GM04504 (cell line): ENCODE results near the gene ZNF746.
"Not testable (repeated sequence)": the region's sequence is repeated elsewhere in the genome, so short reads cannot be mapped to it uniquely, and the experiment has no call there.

Experiments used
- DNase-seq: peaks from one replicate; pipeline ENCODE4 v3.0.0-alpha.2; 2012; ENCODE audit warnings: low read depth

The ZNF746 gene

DNA sequence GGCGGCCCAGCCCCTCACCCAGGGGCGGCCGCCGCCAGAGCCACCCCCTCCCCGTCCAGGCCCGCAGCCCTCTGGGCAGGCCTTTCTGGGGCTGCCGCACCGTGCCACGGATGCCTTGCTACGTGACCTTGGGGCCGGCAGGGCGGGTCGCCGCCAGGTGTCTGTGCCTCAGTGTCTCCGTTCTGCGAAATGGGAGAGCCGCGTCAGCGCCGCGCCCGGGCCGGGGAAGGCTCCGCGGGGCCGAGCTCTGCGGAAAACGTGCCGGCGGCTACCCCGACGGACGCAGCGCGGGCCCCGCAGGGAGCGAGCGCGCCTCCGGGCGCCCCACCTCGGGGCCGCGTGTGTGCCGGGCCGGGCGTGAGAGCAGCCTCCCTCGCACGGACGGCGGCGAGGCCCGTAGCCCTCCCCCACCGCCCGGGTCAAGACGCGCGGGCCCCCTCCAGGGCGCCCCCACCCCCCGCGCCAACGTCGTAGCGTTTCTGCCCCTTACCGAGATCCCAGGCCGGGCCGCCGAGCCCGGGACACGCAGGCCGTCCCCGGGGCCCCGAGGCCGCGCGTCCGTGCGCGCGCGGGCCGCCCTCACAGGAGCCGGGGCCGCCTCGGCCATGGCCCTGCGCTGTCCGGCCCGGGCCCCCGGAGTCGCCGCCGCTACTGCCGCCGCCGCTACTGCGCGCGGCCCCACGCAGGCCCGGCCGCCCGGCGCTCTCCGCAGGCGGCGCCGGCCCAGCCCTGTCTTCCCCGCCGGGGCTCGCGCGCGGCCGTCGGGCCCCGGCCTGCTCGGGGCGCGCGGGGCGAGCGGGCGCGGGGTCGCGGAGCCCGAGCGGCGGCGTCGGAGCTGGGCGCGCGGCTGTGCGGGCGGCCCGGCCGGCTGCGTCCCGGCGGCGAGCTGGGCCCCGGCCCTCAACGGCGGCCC, 37.8 kb downstream of the ZNF746 start:
- no peak for DNase-seq

DNA sequence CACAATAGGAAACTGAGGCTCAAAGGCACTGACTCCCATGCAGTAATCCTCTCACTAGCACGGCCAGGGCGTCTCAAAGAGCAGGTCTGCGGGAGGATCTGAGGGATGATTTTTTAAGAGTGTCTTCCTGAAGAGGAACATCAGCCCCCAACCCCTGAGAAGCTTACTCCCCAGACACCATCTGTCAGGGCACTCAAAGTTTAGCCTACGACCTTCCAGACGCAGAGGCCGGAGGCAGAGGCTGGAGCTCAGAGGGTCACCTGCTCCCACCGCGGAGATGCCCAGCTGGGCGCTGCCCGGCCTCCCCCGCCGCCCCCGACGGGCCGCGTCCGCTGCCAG, 38.4 kb downstream of the ZNF746 start:
- DNase-seq, result no peak

DNA sequence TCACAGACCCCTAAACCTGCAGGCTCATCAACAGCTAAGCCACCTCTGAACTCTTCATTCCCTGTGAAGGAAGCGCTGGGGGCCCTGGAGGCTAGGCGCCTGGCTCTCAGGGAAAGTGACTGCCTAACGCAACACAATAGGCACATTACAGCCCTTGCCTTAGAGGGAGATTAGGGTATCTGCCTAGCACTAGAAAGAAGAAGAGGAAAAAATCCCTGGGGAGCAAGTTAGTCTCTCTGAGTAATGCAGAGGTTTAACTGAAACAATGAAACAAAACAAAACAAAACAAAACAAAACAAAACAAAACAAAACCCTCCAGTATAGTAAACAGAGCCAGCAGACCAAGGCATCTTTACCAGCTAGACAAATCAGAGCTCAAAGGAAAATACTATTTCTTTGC, 39.4 kb downstream of the ZNF746 start:
- DNase-seq, result no peak

DNA sequence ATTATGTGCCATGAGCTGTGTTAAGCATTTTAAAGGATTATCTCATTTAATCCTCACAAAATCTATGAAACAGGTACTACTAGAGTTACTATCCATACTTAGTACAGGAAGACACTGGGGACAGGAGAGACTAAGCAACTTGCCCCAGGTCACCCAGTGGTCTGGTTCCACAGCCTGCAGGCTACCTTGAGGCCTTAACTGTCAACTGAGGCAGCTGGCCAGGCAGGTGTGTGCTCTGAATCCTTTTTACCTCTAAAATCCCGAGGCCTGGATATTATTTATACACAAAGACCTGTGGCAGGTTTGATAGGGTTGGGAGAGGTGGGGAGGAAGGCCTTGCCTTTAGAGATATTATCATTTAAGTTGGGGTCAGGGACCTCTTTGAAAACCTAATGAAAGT, 39.8 kb downstream of the ZNF746 start:
- DNase-seq, result no peak

DNA sequence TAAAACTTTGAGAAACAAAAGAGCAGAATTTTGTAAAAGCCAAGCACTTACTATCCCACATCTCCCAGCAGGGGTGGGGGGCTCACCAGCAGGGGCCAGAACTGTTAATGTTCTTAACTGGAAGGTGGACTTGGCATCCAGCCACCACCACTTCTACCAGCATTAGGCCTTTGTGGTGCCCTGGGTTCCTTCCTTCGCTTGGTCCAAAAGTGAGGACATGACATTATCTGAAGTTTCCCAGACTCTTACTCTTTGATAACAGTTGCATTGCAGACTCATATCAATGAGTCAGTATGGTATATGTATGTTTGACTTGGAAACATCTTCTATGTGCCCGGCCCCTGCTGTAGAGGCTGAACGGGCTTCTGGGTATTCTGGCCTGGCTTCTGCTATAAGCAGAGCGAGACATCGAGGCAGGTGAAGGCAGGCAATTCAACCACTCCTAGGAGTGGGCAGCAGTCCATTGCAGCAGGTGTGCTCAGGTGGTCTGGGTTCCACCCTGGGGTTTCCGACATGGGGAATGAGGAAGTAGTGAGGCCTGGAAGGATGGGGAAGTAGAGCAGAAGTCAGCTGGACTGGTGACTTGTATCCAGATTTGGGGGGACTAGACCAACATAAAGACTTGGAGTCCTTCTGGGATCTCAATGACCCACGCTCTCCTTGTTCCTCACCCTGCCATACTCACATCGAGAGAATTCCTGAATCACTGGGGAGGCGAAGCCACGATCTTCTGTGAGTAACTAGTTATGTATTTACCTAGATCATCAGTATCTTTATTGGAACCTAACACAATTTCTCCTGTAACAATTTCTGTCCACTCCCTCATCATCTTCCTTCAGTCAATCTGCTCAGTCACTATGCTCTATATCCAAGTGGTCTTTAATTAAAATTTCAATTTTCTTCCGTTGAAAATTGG, 40.8 kb downstream of the ZNF746 start:
- no peak for DNase-seq

DNA sequence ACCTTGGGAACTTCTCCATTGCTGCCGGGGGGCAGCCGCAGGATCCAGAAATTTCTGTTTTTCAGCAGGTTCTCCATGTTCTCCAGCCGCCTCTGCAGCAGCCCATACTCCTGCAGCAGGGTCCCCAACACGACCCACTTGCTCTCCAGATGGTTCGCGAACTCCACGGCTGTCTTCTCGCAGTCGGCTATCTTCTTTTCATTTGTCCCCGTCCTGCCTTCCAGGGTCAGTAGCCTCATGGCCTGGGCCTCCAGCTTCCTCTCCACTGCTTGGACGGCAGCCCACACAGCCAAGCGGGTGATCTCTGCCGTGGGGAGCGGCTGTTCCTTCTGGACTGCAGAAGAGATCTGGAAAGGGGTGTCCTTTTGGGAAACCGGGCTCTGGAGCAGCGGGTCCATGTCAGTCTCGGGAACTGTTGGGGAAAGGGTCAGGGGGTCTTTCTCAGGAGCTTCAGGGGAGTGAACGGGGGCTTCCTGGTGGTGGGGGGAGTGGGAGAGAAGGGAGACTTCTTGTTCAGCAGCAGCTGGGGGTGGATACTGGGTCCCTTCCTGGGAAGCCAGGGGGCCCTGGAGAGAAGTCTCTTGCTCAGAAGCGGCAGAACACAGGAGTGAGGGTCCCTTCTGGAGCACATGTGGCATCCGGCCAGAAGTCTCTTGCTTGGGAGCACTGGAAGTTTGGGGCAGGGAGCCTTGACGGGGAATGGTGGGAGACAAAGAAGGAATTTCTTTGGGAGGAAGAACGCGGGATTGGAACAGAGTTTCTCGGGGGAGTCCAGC, 42.2 kb downstream of the ZNF746 start:
- no peak for DNase-seq

DNA sequence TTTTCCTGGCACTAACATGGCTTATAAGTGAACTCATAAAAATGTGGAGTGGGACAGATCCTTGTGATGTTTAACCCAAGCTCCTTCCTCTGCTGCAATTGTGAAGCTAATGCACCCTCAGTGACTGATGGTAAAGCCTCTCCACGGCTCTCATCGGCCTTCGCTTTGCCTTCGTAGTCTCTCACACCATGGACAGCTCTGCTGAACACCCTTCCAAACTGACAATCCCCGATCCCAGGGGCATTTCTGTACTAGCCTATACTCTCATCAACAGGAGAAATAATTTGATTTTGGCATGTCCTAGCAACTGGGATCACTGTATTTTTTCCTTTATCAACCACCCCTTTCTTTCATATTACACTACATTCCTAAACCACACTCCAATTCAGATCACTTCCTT, 42.9 kb downstream of the ZNF746 start:
- DNase-seq, result no peak

DNA sequence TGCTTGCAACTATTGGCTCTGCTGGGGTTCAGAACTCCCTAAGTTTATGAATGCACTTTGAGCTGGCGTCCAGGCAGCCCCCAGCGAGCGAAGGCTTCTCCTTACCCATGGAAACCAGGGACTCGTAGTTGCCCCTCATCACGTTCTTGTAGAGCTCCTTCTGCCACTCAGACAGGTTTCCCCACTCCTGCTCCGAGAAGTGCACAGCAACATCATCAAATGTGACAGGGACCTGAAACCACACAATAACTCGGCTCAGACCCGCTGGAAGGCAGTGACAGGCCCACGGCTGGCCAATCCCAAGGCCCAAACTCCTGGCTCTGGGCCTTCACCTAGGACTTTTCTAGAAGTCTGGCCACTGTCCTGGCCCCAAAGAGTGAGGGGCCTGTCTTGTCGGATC, 43.6 kb downstream of the ZNF746 start:
- DNase-seq, result no peak

DNA sequence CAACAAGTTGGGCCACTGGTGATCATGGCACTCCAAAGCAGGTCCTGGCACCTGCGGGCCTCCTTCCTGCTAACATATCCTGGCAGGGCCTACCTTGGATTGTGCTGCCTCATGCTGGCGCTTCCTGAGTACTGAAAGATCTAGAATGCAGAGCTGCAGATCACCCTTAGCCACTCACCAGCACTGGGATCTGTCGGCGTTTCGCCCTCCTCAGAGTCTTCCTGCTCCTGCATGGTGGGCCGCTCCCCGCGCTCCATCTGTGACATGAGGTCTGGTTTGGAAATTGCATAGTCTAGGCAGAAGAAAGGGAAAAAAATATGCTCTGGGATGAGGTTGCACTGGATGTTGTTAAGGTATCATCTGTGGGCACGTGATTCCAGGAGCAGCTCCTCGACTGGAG, 46.8 kb downstream of the ZNF746 start:
- no peak for DNase-seq

DNA sequence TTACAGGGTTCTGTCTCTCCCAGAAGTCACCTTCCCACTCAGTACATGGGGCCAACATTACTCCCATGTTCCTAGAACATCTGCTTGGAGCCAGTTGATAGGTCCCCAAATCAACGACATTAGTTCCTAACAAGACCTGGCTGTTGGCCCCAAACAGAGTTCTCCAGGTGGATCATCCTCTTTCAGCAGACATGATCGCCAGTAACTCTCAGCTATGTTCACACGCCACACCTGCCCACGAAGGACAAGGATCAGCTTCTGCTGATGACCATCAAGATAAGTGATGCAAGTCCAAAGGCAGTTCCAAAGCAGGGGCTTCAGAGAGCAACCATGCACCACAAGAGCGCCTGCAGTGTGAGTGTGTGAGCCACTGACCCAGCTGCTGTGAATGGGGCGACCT, 47.7 kb downstream of the ZNF746 start:
- no peak for DNase-seq

DNA sequence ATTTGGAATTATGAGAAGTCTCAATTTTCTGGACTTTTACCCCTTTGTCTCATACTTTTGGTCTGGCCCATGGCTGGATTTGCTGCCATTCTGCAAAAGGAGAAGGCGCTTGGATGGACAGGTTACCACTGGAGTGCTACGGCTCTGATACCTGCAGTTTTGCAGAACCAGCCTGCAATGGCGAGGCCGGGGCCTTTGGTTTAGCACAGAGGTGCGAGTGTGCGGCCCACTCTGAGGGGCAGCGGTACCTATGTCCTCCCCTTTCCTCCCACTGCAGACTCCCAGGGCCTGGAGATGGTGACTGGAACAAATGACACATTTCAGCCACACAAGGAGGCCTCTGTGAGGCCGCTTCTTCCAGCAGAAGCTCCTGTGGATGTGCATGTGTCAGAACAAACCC, 48.6 kb downstream of the ZNF746 start:
- DNase-seq, result no peak

DNA sequence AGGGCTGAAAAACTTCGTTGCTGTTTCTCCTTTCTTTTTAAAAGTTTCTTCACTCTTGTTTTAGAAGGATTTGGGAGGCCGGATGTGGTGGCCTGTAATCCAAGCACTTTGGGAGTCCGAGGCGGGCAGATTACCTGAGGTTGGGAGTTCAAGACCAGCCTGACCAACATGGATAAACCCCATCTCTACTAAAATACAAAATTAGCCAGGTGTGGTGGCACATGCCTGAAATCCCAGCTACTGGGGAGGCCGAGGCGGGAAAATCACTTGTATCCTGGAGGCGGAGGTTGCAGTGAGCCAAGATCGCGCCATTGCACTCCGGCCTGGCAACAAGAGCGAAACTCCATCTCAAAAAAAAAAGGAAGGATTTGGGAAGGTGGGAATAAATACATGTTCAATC, 51.6 kb downstream of the ZNF746 start:
- not testable (repeated sequence) for DNase-seq

DNA sequence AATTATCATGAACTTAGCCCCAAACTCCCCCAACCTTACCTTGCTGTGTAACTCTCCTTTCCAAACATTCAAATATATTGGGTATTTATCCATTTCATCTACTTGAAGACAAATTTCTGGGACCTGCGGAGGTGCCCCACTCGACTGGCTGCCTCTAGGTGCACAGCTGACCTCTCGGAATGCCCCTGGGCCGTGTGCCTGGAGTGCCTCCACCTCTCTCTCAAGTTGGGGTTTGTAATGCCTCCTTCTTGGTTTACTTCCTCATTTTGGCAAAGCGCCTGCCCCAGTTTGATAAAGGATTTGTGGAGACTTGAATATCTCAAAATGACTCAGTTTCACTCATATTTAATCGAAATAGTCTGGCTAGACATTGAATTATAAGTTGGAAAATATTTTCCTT, 53.3 kb downstream of the ZNF746 start:
- no peak for DNase-seq

DNA sequence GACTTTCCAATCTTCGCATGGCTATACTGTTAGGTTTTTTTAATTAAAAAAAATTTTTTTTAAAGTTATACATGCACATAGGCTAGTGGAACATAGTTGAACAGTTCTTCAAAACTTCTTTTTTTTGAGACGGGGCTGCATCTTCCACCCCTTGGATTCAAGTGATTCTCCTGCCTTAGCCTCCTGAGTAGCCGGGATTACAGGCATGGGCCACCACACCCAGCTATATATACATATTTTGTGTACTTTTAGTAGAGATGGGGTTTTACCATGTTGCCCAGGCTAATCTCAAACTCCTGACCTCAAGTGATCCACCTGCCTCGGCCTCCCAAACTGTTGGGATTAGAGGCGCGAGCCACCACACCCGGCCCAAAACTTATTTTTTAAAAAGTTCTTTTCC, 54.1 kb downstream of the ZNF746 start:
- no peak for DNase-seq

DNA sequence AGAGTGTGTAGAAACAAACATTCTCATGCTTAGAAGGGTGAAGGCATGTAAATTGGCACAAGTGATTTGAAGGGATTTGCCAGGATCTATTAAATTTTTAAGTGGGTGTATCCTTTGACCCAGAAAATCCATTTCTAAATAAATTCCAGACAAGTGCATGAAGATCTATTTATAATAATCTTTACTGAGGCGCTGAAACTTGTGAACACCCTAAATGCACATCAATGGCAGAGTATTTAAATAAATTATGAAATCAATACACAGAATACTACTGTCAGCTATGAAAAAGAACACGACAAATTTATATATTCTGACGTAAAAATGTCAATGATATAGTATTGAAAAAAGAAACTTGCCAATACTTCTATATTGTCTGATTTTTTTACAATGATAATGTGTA, 54.7 kb downstream of the ZNF746 start:
- no peak for DNase-seq

DNA sequence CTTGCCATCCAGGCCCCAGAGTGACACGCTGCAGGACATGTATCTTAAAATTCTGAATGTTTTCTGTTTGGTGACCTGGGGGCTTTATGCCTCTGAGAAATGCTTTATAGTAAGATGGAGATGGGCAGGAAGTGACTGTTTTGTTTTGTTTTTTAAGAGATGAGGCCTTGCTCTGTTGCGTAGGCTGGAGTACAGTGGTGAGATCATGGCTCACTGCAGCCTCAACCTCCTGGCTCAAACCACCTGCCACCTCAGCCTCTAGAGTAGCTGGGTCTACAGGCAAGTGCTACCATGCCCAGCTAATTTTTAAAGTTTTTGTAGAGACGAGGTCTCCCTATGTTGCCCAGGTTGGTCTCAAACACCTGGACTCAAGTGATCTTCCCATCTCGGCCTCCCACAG, 57.4 kb downstream of the ZNF746 start:
- no peak for DNase-seq

DNA sequence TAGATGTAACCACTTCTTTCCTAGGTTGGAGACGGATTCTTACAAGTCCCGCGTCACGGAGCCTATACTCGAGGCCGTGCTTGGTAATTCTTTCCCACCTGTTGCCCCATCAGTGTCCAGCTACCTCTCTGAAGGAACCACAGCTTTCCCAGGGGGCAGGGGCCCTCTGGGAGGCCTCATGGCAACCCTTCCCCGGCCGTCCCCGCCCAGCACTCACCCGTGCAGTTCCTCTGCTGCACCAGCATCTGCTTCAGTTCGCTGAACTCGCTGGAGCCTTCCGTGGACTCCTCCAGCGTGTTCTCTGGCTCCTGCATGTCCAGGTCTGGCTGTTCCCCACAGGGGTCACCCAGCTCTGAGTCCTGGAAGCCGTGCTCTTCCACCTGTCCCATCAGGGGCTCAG, 61.3 kb downstream of the ZNF746 start:
- DNase-seq, result no peak

DNA sequence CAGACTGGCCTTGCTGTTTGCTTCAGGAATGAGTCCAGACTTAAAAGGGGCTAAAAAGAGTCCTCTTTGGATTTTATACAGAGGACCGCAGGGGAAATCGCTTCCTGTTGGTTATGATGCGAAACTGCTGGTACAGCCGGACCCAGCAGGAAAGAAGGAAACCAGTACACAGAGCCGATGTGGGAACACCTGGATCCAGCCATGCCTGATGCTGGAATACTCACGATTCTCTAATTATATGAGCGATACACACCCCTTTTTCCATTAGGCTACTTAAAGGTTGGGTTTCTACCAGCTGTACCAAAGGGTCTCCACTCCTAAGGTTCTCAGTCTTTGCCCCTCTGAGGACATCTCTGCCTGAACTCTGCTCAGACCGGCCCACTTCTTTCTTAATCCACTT, 64.5 kb downstream of the ZNF746 start:
- no peak for DNase-seq

DNA sequence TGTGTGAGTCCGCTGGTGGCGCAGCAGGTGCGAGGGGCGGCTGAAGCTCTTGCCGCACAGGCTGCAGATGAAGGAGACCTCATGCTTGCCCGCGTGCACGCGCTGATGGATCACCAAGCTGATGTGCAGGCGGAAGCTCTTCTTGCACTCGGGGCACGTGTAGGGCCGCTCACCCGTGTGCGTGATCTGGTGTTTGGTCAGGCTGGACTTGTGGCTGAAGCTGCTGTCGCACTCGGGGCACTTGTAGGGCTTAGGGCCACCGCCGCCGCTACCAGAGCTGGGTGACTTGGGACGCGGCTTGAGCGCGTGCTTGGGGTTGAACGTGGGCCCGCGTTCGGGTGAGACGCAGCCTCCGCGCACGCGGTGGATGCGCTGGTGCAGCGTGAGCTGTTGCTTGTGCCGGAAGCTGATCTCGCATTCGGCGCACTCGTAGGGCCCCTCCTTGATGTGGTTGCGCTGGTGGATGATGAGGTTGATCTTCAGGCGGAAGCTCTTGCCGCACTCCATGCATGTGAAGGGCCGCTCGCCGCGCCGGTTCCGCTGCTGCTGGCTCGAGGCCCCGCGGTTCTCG, 65.4 kb downstream of the ZNF746 start:
- DNase-seq, result no peak

DNA sequence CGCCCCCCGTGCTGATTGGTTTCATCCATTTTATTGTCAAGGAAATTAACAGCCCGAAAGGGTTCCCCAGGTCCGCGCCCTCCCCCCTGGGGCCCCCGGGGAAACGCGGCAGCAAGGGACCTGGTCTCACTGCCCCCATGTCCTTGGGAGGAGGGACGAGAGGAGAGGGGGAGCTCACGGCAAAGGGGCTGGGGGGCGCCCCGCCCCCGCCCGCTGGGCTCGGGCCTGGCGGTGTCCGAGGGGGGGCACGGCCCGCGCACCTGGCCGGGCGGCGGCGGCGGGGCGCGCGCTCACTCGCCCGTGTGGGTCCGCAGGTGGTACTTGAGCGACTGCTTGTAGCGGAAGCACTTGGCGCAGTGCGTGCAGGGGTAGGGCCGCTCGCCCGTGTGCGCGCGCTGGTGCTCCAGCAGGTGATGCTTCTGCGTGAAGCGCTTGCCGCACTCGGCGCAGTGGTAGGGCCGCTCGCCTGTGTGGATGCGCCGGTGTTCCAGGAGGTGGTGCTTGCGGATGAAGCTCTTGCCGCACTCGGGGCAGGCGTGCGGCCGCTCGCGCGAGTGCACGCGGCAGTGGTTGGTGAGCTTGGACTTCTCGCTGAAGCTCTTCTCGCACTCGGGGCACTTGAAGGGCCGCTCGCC, 66.0 kb downstream of the ZNF746 start:
- no peak for DNase-seq

DNA sequence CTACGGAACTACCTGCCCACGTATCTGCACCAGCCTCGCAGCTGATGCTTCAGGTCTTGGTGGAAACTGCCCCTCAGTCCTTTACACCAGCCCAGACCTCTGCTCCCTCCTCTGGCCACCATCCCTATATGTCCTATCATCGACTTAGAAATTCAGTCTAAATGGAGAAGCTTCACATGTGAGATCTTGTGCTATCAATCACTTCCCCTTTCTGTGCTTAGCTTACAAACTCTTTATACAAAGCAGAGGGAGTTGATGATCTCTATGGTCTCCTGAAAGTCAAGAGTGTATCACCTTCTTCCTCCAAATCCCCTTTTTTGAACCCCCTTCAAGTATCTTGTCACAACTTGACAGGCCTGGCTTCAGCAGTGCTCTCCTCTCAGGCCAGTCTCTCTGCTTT, 67.4 kb downstream of the ZNF746 start:
- no peak for DNase-seq

DNA sequence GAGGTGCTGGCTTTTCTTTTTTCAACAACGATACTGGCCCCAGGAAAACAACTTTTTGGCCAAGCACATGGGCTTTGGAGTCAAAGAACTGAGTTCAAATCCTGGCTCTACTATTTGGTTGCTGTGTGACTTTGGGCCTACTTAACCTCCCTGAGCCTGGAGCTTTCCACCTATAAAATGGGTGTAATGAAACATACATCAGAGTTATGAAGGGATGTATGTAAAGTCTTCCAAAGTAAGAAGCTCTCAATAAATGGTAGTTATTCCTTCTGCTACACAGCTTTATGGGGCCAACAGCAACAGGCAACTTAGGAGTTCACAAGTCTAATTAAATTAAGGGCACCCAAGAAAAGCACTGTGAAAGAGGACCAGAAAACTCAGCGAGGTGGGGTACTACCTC, 69.7 kb downstream of the ZNF746 start:
- DNase-seq, result no peak
